ENCODE measurements around the gene RNU7-1. TPM values are rescaled to one million over a fixed set of nuclear protein-coding genes. Genes with fewer than 3 reads are reported as not detected.
A peak's percentile ranks its signal among the peaks of the same experiment; 100 is the strongest.

The RNU7-1 gene
- total RNA-seq, 1 donor = not detected

- peaks cover 22% of the 10 kb centered on the region for H3K4me1 ChIP-seq (ENCODE audit: insufficient read depth, low read length)
- H2AFZ ChIP-seq (ENCODE audit: low read length) = peak within 1 kb of the TSS; percentile 88
- H3K36me3 ChIP-seq (ENCODE audit: insufficient read depth, low read length) = peaks cover 6% of the 10 kb centered on the region
- no peak for TF ChIP-seq CTCF (IDR thresholded peaks at IDR 0.05; ENCODE audit: extremely low read depth, low read depth, low read length)
- peaks cover 4% of the 10 kb centered on the region for H4K20me1 ChIP-seq (ENCODE audit: insufficient read depth, low read length)
- H3K9me3 ChIP-seq (ENCODE audit: low read depth, low read length) = no peaks in the 10 kb centered on the region
- peak; percentile 98 for DNase-seq (ENCODE audit: insufficient read length, low spot score, missing footprints)
- peaks cover 19% of the 10 kb centered on the region for H3K79me2 ChIP-seq (ENCODE audit: insufficient read depth, low read length)
- peak within 1 kb of the TSS; percentile 48 for H3K27ac ChIP-seq (ENCODE audit: low read depth, low read length)
- peak within 1 kb of the TSS; percentile 84 for H3K4me3 ChIP-seq (ENCODE audit: insufficient read depth, low read length)
- no peaks in the 10 kb centered on the region for H3K27me3 ChIP-seq (ENCODE audit: insufficient read depth, low read length)
- peak within 1 kb of the TSS; percentile 85 for H3K4me2 ChIP-seq (ENCODE audit: insufficient read depth, low read length)
These were observed 29.2 kb upstream of the RNU7-1 start, which contains the start of gene ENO2 for GRCh38 chr12:6914246-6914946. ENO2 (plus strand) TSS chr12:6914580; CDS start chr12:6915833, 1,253 bp downstream.

- H3K4me3 ChIP-seq (ENCODE audit: insufficient read depth, low read length) = peak overlapping the region; percentile 84
- no peak overlapping the region for H3K27ac ChIP-seq (ENCODE audit: low read depth, low read length)
- peak; percentile 77 for DNase-seq (ENCODE audit: insufficient read length, low spot score, missing footprints)
- TF ChIP-seq CTCF (IDR thresholded peaks at IDR 0.05; ENCODE audit: extremely low read depth, low read depth, low read length) = no peak
- H3K4me1 ChIP-seq (ENCODE audit: insufficient read depth, low read length) = peaks cover 22% of the 10 kb centered on the region
- no peaks in the 10 kb centered on the region for H3K9me3 ChIP-seq (ENCODE audit: low read depth, low read length)
- H3K36me3 ChIP-seq (ENCODE audit: insufficient read depth, low read length) = peaks cover 6% of the 10 kb centered on the region
- H3K4me2 ChIP-seq (ENCODE audit: insufficient read depth, low read length) = peak overlapping the region; percentile 85
- no peaks in the 10 kb centered on the region for H3K27me3 ChIP-seq (ENCODE audit: insufficient read depth, low read length)
- peak overlapping the region; percentile 65 for H2AFZ ChIP-seq (ENCODE audit: low read length)
- peaks cover 19% of the 10 kb centered on the region for H3K79me2 ChIP-seq (ENCODE audit: insufficient read depth, low read length)
- H4K20me1 ChIP-seq (ENCODE audit: insufficient read depth, low read length) = peaks cover 4% of the 10 kb centered on the region
These were observed 28.4 kb upstream of the RNU7-1 start for GRCh38 chr12:6914947-6915788.

- Histone ChIP-seq H3K9me3 (ENCODE audit: low read depth, low read length) (no peaks in the 10 kb centered on the region), H3K27me3 (ENCODE audit: insufficient read depth, low read length) (no peaks in the 10 kb centered on the region), H4K20me1 (ENCODE audit: insufficient read depth, low read length) (peaks cover 4% of the 10 kb centered on the region), H2AFZ (ENCODE audit: low read length) (no peak overlapping the region), H3K27ac (ENCODE audit: low read depth, low read length) (no peak overlapping the region), H3K4me1 (ENCODE audit: insufficient read depth, low read length) (peaks cover 22% of the 10 kb centered on the region), H3K4me2 (ENCODE audit: insufficient read depth, low read length) (peak overlapping the region; percentile 85), H3K36me3 (ENCODE audit: insufficient read depth, low read length) (peaks cover 6% of the 10 kb centered on the region), H3K4me3 (ENCODE audit: insufficient read depth, low read length) (no peak overlapping the region), H3K79me2 (ENCODE audit: insufficient read depth, low read length) (peaks cover 19% of the 10 kb centered on the region)
- DNase-seq (ENCODE audit: insufficient read length, low spot score, missing footprints) = no peak
- no peak for TF ChIP-seq CTCF (IDR thresholded peaks at IDR 0.05; ENCODE audit: extremely low read depth, low read depth, low read length)
These were observed 27.8 kb upstream of the RNU7-1 start for GRCh38 chr12:6915789-6916285.

Data from osteoblast (primary cell).